GM21528 (cell line): ENCODE data around the gene ATP6V1F.

ENCODE experiments used
- ATAC-seq: cut with Tn5 transposase; IDR thresholded peaks from one replicate; pipeline ENCODE4 v1.9.1; 2021; ENCODE audit warnings: mild to moderate bottlenecking, moderate library complexity; ENCODE audit not compliant: unreplicated experiment, low FRiP score

Gene ATP6V1F

DNA sequence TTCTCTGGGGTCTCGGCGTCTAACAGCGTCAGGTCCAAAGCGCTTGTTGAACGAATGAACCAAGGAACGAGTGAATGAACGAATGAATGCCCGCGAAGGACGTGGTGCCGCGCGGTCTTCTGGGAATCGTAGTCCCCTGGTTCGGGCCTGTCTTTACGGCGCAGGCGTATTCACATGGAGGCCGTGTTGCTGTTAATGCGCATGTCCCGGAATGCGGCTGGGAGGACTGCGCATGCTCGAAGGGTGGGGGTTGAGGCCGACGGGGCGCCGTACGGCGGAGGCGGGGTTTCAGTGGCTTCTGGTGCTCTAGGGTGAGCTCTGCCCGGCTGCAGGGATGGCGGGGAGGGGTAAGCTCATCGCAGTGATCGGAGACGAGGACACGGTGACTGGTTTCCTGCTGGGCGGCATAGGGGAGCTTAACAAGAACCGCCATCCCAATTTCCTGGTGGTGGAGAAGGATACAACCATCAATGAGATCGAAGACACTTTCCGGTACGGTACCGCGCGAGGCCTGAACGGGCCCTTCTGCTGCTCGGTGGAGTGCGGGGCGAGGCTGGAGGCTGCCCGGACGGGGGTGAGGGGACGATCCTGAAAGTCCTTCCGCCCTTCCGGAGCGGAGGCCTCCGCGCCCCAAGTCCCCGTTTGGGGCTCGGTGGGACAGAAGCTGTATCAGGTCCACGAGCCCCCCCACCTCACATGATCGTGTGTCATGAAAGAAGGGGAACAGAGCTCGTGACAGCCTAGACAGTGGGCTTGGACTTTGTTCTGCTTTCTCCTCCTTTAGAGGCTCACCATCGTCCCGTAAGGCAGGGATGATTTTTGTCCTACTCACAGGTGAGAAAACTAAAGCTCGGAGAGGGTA is at the start of gene ATP6V1F:
TSS of gene ATP6V1F (plus strand) at position 286 of the 862 bp plus-strand sequence. CDS start at position 335, 49 bp downstream.
- peak; percentile 86 for ATAC-seq

GRCh38 chr7:128814499-128814898 is 48.2 kb upstream of the ATP6V1F start:
- ATAC-seq, result no peak

DNA sequence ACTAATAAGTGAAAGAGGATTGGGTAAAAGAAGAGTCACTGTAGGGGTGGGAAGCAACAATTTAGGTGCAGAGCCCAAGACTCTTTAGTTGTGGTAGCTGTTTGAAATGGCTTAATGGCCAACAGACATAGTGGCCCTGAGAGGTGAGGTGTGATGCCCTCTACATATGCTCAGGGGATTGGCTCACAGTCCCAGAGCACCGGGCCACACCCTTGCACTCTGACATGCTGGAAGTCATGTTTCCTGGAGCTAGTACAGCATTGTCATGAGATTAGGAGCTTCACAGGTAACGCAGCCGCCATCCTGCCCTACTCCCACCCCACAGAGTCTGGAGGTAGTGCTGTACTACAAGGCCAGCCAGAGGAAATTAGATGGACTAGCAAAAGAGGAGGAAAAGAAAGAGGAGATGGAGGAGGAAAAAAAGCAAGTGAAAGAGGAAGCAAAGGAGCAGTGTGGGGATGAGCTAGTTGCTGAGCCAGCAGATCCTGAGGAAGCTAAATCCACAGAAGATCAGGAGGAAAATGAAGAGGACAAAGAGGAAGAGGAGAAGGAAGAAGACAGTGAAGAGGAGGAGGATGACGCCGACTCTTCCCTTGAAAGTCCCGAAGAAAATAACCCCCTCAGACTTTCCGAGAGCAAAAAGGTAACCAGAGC is 47.2 kb upstream of the ATP6V1F start:
- no peak for ATAC-seq

- ATAC-seq, result no peak
Measured at GRCh38 chr7:128818694-128819093, 44.0 kb upstream of the ATP6V1F start.

- no peak for ATAC-seq
Measured at GRCh38 chr7:128821724-128822123, 40.9 kb upstream of the ATP6V1F start.

DNA sequence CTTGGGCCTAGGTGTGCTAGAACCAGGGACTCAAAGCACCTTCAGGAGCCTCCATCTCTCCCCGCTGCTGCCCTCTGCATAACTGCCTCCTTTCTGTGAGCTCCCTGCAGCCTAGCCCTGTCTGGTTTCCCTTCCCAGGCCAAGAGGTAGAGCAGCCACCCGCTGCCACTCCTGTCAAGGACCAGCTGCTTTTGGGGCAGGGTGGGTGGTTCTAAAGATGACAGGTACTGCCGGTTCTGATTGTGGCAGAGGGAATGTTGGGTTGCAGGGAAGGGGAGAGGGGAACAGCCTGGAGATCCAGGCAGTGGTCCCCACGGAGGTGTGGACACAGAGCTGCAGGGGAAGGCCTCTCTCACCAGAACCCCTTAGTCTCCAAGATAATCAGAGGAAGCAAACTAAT is 36.1 kb upstream of the ATP6V1F start:
- ATAC-seq, result no peak

DNA sequence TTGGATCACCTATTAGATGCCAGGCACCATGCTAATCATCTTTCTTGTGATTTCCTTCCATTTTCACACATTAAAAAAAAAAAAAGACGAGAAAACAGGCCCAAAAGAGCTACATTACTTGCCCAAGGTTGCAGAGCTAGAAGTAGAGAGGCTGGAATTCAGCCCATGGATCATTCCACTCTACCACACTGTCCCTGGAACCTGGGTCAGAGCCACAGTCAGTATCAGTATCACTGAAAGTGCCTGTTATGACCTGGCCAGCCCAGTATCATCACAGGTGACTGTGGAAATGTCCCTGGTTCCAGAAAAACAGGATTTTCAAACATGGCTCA is 35.8 kb upstream of the ATP6V1F start:
- no peak for ATAC-seq

GRCh38 chr7:128827248-128827958 is 35.3 kb upstream of the ATP6V1F start:
- ATAC-seq, result no peak

DNA sequence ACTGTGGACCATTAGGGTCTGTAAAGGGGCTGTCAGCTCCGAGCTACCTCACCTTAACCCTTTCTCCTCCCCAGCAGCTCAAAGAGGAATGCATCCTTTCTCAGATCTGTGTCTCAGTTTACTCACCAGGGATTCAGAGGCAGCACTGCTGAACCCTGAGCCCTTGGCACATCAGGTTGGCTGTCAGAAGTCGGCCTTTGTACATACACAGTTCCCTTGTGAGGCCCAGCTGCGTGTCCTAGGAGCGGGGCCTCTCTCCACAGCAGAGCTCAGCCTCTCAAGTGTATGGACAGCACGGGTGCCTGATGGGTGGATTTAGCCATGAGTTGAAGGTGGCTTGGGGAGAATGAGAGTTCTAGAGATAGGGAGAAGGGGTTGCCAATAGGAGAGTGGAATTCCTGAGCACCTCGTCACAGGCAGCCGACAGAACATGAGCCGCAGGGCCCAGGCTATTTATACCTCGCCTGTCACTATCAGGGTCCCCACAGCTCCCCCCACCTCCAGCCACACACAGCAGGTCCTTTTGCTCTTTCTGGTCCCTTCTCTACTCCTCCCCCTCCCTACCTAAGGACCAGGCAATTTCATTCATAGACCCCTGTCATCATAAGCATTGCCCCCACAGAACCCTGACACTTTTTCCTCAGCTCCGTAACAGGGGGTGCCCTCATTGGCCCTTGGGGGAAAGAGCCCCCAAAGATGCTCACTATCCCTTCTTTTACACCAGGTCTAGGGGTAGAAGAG is 34.5 kb upstream of the ATP6V1F start:
- ATAC-seq, result no peak

DNA sequence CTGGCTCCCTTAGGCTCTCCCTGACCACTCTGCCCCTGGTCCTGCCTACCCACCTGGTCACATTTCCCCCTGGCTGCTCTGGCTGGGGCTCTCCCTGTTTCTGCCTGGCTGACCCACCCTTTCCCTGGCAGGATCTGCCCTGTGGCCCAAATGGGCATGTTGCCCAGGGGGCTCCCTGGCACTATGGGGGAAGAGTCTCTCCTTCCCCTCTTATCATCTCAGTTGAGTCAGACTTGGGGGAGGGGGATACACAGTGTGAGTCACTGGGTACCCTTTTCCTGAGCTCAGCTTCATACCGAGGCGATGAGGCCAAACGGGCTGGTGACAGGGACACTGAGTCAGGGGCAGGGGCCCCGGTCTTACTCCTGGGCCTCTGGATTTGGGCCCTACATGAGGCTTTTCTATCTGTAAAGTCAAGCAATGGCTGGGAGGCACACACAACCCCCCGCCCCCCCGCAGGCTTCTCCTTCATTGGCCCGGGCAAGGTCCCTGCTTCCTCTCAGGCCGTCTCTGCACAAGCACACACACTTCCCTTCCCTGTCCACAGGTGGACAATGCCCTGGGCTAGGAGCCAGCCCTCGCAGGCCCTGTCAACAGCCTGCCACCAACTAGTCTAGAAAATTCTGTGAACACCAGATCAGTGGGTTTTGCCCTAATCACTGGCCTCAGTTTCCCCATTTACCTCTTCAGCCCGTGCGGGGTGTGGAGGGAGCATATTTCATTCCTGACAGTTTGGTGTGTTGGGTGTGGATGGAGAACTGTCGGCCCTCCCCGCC is 33.1 kb upstream of the ATP6V1F start:
- ATAC-seq, result no peak

DNA sequence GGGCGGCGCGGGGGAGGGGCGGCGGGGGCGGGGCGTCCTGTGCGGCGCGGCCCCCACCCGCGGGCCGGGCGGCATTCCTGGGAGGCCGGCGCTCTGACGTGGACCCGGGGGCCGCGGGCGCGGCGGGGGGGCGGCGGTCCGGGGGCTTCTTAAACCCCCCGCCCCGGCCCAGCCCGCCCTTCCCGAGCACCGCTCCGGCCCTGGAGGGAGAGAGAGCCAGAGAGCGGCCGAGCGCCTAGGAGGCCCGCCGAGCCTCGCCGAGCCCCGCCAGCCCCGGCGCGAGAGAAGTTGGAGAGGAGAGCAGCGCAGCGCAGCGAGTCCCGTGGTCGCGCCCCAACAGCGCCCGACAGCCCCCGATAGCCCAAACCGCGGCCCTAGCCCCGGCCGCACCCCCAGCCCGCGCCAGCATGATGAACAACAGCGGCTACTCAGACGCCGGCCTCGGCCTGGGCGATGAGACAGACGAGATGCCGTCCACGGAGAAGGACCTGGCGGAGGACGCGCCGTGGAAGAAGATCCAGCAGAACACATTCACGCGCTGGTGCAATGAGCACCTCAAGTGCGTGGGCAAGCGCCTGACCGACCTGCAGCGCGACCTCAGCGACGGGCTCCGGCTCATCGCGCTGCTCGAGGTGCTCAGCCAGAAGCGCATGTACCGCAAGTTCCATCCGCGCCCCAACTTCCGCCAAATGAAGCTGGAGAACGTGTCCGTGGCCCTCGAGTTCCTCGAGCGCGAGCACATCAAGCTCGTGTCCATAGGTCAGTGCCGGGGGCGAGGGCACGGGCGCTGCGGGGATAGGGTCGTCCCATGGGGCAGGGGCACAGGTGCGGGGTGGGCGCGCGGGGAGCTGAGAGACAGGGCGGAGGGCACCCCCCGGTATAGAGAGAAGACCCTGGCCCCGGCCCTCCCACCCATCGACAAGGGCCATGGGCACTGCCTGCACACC is 32.2 kb upstream of the ATP6V1F start, which contains the start of gene FLNC:
TSS of gene FLNC (plus strand) at position 176 of the 947 bp plus-strand sequence. CDS start at position 408, 232 bp downstream.
- no peak for ATAC-seq

GRCh38 chr7:128831178-128831993 is 31.3 kb upstream of the ATP6V1F start:
- no peak for ATAC-seq

DNA sequence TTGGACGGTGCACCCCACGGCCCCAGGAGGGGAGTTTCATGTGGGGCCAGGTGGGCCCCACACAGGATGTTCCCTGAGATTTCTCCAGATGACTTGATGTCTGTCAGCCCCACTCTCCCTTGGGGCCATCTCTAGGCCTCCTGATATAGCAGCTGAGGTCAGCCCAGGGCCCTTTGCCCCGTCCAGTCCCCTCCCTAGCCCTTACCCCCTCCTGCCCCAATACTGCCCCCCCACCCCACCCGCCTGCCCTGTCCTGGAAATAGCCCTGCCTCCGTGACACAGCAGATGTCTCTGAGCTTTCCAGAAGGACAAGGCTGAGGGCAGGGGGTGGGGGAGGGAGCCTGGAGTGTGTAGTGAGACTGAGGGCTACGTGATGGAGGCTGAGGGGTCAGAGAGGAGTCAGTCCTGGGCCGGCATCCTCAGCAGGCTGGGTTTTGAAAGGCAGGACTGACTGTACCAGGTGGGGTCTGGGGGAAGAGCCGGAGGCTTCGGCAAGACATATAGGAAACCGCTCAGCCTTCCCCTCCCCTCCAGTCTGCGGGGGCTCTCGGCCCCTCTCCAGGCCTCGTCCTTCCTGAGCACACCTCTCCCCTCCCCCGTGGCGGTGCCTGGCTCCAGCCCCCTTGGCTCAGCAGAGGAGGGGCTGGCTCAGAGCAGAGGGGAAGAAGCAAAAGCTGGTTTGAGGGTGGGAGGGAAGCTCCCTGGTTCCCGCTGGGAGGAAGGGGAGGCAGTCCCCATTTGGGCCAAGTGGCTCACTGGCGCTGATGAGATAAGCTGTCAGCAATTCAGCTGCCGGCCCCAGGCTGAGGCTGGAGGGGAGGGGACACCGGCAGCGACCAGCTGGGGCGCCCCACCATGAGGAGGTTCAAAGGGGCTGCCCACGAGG is 30.4 kb upstream of the ATP6V1F start:
- ATAC-seq, result no peak

GRCh38 chr7:128832880-128833147 is 29.8 kb upstream of the ATP6V1F start:
- ATAC-seq, result no peak

DNA sequence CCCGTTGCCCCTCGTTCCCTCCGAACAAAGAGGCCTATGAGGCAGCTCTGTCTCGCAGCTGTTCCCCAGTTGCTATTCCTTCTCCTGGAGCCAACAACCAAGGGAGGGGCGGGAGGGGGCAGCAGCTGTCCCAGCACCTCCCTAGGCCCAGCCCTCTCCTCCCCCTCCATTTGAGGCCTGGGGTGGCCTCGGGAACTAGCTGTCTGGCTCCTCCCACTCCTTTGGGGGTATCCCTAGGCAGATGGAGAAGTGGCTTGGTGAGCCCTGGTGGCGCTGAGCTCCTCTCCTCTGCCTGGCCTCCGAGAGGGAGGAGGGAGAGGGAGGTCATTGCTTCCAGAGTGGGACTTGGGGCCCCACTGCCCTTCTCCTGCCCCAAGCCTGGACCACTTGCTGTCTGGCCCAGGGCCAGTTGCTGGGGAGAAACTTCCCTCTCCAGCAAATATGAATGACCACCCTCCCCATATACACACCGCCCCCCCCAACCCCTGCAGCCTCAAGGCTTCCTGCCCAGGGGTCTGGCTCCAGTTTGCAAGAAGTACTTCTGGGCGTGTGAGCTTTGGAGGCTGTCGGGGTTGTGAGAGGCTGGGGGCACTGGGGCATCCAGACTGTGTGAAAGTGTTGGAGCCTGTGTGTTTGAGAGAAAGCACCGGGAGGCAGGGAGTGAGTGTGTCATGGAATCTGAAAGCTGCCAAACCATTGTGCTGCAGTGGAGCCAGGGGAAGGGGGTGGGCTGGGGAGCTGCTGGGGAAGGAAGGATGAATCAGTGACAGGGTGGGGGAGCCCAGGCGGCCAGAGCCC is 29.3 kb upstream of the ATP6V1F start:
- ATAC-seq, result no peak

DNA sequence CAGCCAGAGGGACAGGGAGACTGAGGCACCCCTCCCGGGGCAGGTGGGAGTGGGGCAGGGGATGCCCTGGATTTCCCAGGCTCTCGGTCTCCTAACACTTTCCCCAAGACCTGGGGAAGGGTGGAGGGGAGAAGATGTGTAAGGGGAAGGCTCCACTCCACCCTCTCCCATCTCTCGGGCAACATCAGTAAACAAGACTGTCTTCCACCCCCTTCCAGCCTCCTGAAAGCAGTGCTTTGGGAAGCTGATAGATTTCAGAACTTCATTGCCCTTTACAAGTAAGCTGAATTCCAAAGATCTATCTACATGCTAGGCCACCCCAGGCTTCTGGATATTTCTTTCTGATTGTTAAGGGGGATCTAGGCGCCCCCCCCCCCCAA is 28.7 kb upstream of the ATP6V1F start:
- no peak for ATAC-seq
